DND-41 (cell line): ENCODE measurements around the gene DKK1.

ENCODE experiments used
- EZH2 ChIP-seq: IDR thresholded peaks from 3 replicates; pipeline ENCODE4 v1.6.1; 2012; ENCODE audit warnings: borderline replicate concordance, low read depth, mild to moderate bottlenecking, moderate library complexity, low read length, inconsistent platforms; ENCODE audit not compliant: severe bottlenecking
- TF ChIP-seq, protein P1 (sequence below): IDR thresholded peaks from 2 replicates; pipeline ENCODE4 v1.5.1; 2012; ENCODE audit warnings: borderline replicate concordance, low read length, moderate library complexity, mild to moderate bottlenecking; ENCODE audit not compliant: poor library complexity, severe bottlenecking; ENCODE audit errors: extremely low read depth

DNA sequence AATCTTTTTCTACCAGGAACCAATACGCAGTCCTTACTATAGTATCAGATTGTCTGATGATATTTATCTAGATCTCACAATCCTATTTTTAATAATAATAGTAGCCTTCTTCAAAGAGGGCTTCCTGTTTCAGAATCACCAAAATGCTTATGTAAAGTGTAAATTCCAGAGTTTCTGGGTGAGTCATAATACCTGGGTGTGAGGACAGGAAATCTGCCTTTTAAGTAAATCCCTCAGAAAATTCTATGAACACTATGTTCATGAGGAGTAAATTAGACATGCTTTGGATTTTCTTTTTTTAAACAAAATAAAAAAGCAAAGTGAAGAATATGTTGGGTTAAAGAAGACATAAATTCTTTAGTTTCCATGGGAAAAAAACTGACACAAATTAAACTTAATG lies 20.5 kb downstream of the DKK1 start:
- TF ChIP-seq, protein P1, sequence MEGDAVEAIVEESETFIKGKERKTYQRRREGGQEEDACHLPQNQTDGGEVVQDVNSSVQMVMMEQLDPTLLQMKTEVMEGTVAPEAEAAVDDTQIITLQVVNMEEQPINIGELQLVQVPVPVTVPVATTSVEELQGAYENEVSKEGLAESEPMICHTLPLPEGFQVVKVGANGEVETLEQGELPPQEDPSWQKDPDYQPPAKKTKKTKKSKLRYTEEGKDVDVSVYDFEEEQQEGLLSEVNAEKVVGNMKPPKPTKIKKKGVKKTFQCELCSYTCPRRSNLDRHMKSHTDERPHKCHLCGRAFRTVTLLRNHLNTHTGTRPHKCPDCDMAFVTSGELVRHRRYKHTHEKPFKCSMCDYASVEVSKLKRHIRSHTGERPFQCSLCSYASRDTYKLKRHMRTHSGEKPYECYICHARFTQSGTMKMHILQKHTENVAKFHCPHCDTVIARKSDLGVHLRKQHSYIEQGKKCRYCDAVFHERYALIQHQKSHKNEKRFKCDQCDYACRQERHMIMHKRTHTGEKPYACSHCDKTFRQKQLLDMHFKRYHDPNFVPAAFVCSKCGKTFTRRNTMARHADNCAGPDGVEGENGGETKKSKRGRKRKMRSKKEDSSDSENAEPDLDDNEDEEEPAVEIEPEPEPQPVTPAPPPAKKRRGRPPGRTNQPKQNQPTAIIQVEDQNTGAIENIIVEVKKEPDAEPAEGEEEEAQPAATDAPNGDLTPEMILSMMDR = no peak
- no peak for TF ChIP-seq EZH2
